Measurements from ENCODE around the gene VDR.

DNA sequence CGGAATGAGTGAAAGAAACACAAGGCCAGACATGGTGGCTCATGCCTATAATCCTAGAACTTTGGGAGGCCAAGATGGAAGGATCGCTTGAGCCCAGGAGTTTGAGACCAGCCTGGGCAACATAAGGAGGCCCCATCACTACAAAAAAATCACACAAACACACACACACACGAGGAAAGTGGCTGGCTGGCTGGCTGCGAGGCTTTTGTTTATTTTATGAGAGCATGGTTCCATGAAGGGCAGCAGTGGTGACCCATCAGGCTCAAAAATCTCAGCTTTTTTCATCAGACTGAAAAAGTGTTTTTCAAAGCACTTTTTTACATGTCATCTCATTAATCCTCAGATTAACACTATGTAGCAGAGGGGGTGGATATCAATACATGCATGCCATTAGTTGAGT lies 27.7 kb downstream of the VDR start:
- TF ChIP-seq, protein P1, sequence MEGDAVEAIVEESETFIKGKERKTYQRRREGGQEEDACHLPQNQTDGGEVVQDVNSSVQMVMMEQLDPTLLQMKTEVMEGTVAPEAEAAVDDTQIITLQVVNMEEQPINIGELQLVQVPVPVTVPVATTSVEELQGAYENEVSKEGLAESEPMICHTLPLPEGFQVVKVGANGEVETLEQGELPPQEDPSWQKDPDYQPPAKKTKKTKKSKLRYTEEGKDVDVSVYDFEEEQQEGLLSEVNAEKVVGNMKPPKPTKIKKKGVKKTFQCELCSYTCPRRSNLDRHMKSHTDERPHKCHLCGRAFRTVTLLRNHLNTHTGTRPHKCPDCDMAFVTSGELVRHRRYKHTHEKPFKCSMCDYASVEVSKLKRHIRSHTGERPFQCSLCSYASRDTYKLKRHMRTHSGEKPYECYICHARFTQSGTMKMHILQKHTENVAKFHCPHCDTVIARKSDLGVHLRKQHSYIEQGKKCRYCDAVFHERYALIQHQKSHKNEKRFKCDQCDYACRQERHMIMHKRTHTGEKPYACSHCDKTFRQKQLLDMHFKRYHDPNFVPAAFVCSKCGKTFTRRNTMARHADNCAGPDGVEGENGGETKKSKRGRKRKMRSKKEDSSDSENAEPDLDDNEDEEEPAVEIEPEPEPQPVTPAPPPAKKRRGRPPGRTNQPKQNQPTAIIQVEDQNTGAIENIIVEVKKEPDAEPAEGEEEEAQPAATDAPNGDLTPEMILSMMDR (IDR thresholded peaks at IDR 0.05) = no peak
- TF ChIP-seq POLR2A (IDR thresholded peaks at IDR 0.05) = no peak

Measured in adrenal gland (tissue), 5 donors.